ENCODE results near the gene PIGS.
"Not testable (repeated sequence)": the region's sequence is repeated elsewhere in the genome, so short reads cannot be mapped to it uniquely, and the experiment has no call there.

The PIGS gene

GRCh38 chr17:28571361-28572122 is at the start of gene PIGS:
PIGS (minus strand) TSS chr17:28571524; CDS start chr17:28571496, 28 bp downstream.
- DNase-seq: peak; percentile 98

GRCh38 chr17:28620010-28620409 is 48.7 kb upstream of the PIGS start:
- DNase-seq: no peak

GRCh38 chr17:28618464-28618863 is 47.1 kb upstream of the PIGS start:
- DNase-seq: no peak

- no peak for DNase-seq
These were observed 45.0 kb upstream of the PIGS start for GRCh38 chr17:28616281-28616680.

GRCh38 chr17:28615260-28615940 is 44.1 kb upstream of the PIGS start:
- no peak for DNase-seq

- no peak for DNase-seq
These were observed 42.6 kb upstream of the PIGS start, which contains the start of gene RSKR for GRCh38 chr17:28613931-28614381. RSKR (minus strand) TSS chr17:28614185; CDS start chr17:28614161, 24 bp downstream.

- DNase-seq: peak; percentile 42
These were observed 41.9 kb upstream of the PIGS start for GRCh38 chr17:28612936-28613872.

- no peak for DNase-seq
These were observed 41.2 kb upstream of the PIGS start for GRCh38 chr17:28612531-28612930.

- no peak for DNase-seq
These were observed 39.1 kb upstream of the PIGS start for GRCh38 chr17:28610376-28610775.

GRCh38 chr17:28604031-28604430 is 32.7 kb upstream of the PIGS start:
- not testable (repeated sequence) for DNase-seq

GRCh38 chr17:28599311-28600184 is 28.2 kb upstream of the PIGS start:
- peak; percentile 80 for DNase-seq

GRCh38 chr17:28598799-28599310 is 27.5 kb upstream of the PIGS start, which contains the start of gene SPAG5:
SPAG5 (minus strand) TSS chr17:28599025; CDS start chr17:28598946, 79 bp downstream.
- DNase-seq: peak; percentile 96

- no peak for DNase-seq
These were observed 27.1 kb upstream of the PIGS start for GRCh38 chr17:28598389-28598788.

GRCh38 chr17:28597606-28598383 is 26.5 kb upstream of the PIGS start:
- no peak for DNase-seq

GRCh38 chr17:28592260-28592659 is 20.9 kb upstream of the PIGS start:
- no peak for DNase-seq

- DNase-seq: no peak
These were observed 14.5 kb upstream of the PIGS start for GRCh38 chr17:28585851-28586250.

GRCh38 chr17:28584434-28584833 is 13.1 kb upstream of the PIGS start:
- DNase-seq: no peak

GRCh38 chr17:28582513-28582912 is 11.2 kb upstream of the PIGS start:
- DNase-seq: no peak

- no peak for DNase-seq
These were observed 9.6 kb upstream of the PIGS start for GRCh38 chr17:28580959-28581358.

GRCh38 chr17:28579526-28579925 is 8.2 kb upstream of the PIGS start:
- peak; percentile 43 for DNase-seq

All from stimulated activated CD4-positive, alpha-beta T cell treated with anti-CD3 and anti-CD28 coated beads, Interleukin-15, amount 100 ng/mL, for 24 hours (primary cell).